K562 (cell line): ENCODE measurements around the gene IQCN. TPM values are rescaled to one million over a fixed set of nuclear protein-coding genes. Genes with fewer than 3 reads are reported as not detected.

Source experiments
- ATAC-seq: fragments of 200-7000 bp; cut with Tn5 transposase; 3 replicates; pipeline ENCODE4 v1.9.1; 2020; ENCODE audit warnings: moderate library complexity
- BruUV-seq: library from RNA; stranded (reverse); fragments of 400-500 nt; replicated peaks from 2 replicates; lab custom pipeline; 2021; lab: Mats Ljungman, UMichigan
- CTCF ChIA-PET: fragments of 300-600 bp; formaldehyde crosslinking; extraction: SDS; loops from one replicate; lab custom pipeline; 2021; ENCODE audit warnings: low intra/inter-chr PET ratio; lab: Yijun Ruan, JAX
- POLR2A ChIA-PET: fragments of 300-600, 350-650 bp; sonication (Branson Sonifier 250); formaldehyde crosslinking; extraction: SDS; loops from one replicate; lab custom pipeline; 2021; ENCODE audit warnings: antibody characterized with exemption, inconsistent platforms; lab: Yijun Ruan, JAX
- DNase-seq, 4 experiments: peaks; one replicate each; pipeline versions ENCODE4 v3.0.0 to v3.0.0-alpha.2; 2011 to 2018; ENCODE audit warnings: low spot score in 3 of 4, mixed read lengths in 3 of 4; ENCODE audit errors: extremely low read depth in 1 of 4
- FAIRE-seq: peaks from 2 replicates; lab custom pipeline; 2011; peaks lifted over from hg19 to GRCh38; lab: Jason Lieb, UNC
- H2AFZ ChIP-seq: 2 replicates; pipeline ENCODE4 v1.6.0; 2011; ENCODE audit warnings: low read depth, low read length, control low read depth, inconsistent platforms
- H3K27ac ChIP-seq: fragments of 200-600 bp; 3 replicates; pipeline ENCODE4 v1.8.0; 2011; ENCODE audit warnings: low read depth, mild to moderate bottlenecking, control low read depth, inconsistent platforms, low read length, moderate library complexity, mixed read lengths; ENCODE audit errors: extremely low read depth
- H3K27me3 ChIP-seq, 2 experiments: fragments of 300-600 bp in 1 of 2; 2 replicates in 1 of 2; 3 replicates in 1 of 2; pipeline versions ENCODE4 v1.6.0 to v1.8.0; 2011; ENCODE audit warnings: inconsistent platforms in 2 of 2, low read length in 2 of 2, mild to moderate bottlenecking in 1 of 2, mixed read lengths in 1 of 2, moderate library complexity in 1 of 2; ENCODE audit not compliant: control insufficient read depth in 2 of 2, insufficient read depth in 2 of 2
- H3K36me3 ChIP-seq: fragments of 300-600 bp; 3 replicates; pipeline ENCODE4 v1.8.0; 2011; ENCODE audit warnings: mild to moderate bottlenecking, low read length, inconsistent platforms; ENCODE audit not compliant: control insufficient read depth, insufficient read depth
- H3K4me1 ChIP-seq, 2 experiments: fragments of 200-600 bp in 1 of 2; replicated peaks in 1 of 2; 2 replicates in 1 of 2; 3 replicates in 1 of 2; pipeline versions ENCODE4 v1.5.1 to v1.8.0; 2011; ENCODE audit warnings: inconsistent platforms in 2 of 2, low read length in 2 of 2, mild to moderate bottlenecking in 1 of 2, mixed read lengths in 1 of 2, moderate library complexity in 1 of 2; ENCODE audit not compliant: control insufficient read depth in 2 of 2, insufficient read depth in 2 of 2
- H3K4me2 ChIP-seq: 2 replicates; pipeline ENCODE4 v1.6.1; 2011; ENCODE audit warnings: low read length, control low read depth, inconsistent platforms, mixed read lengths; ENCODE audit not compliant: insufficient read depth
- H3K4me3 ChIP-seq: fragments of 200-600 bp; sonication (generic), shearing (Covaris generic); 2 replicates; pipeline ENCODE4 v1.5.1; 2016; ENCODE audit warnings: control low read depth, inconsistent platforms
- H3K79me2 ChIP-seq: fragments of 200-600 bp; 3 replicates; pipeline ENCODE4 v1.8.0; 2011; ENCODE audit warnings: low read length, inconsistent platforms; ENCODE audit not compliant: control insufficient read depth, insufficient read depth
- H3K9ac ChIP-seq, 2 experiments: 2 replicates each; pipeline versions ENCODE4 v1.6.0 to v1.6.1; 2011; ENCODE audit warnings: low read depth in 2 of 2, low read length in 2 of 2, control low read depth in 1 of 2, inconsistent platforms in 1 of 2, mild to moderate bottlenecking in 1 of 2, mixed read lengths in 1 of 2; ENCODE audit not compliant: insufficient read depth in 1 of 2
- H3K9me1 ChIP-seq: one replicate; pipeline ENCODE4 v1.6.0; 2011; ENCODE audit warnings: inconsistent platforms, mild to moderate bottlenecking, low read length, moderate library complexity; ENCODE audit not compliant: control insufficient read depth, insufficient read depth
- H3K9me3 ChIP-seq: replicated peaks from 2 replicates; pipeline ENCODE4 v1.5.1; 2011; ENCODE audit warnings: low read depth, low read length, inconsistent platforms; ENCODE audit not compliant: control insufficient read depth, insufficient read depth
- H4K20me1 ChIP-seq: replicated peaks from 2 replicates; pipeline ENCODE4 v1.6.1; 2011; ENCODE audit warnings: low read length, inconsistent platforms, mixed read lengths; ENCODE audit not compliant: control insufficient read depth, insufficient read depth
- FOXJ3 ChIP-seq: sonication (generic); formaldehyde crosslinking; IDR thresholded peaks from 2 replicates; pipeline ENCODE4 v1.4.0; 2020; ENCODE audit warnings: mild to moderate bottlenecking, missing genetic modification reagents
- FOXK1 ChIP-seq: sonication (generic); formaldehyde crosslinking; IDR thresholded peaks from 2 replicates; pipeline ENCODE4 v1.8.0; 2022; ENCODE audit warnings: missing genetic modification reagents, mild to moderate bottlenecking, borderline replicate concordance
- HDAC2 ChIP-seq: fragments of 450-650 bp; IDR thresholded peaks from 2 replicates; pipeline ENCODE4 v1.6.1; 2016; ENCODE audit warnings: mild to moderate bottlenecking
- HES1 ChIP-seq: fragments of 450-650 bp; IDR thresholded peaks from 2 replicates; pipeline ENCODE4 v1.6.1; 2016; ENCODE audit warnings: low read depth, mild to moderate bottlenecking, moderate library complexity
- HMGN3 ChIP-seq: IDR thresholded peaks from 2 replicates; pipeline ENCODE4 v1.6.1; 2011; ENCODE audit warnings: borderline replicate concordance, low read depth, mild to moderate bottlenecking, mixed read lengths, low read length; ENCODE audit not compliant: insufficient read length; ENCODE audit errors: extremely low read depth
- KAT8 ChIP-seq: fragments of 450-650 bp; IDR thresholded peaks from 2 replicates; pipeline ENCODE4 v1.6.1; 2016; ENCODE audit warnings: low read depth, mild to moderate bottlenecking
- KDM4B ChIP-seq, 2 experiments: fragments of 450-650 bp in 1 of 2; sonication (generic) in 1 of 2; IDR thresholded peaks; 2 replicates each; pipeline ENCODE4 v1.6.1; 2016 to 2017; ENCODE audit warnings: borderline replicate concordance in 2 of 2, antibody characterized with exemption in 1 of 2, low read depth in 1 of 2, mild to moderate bottlenecking in 1 of 2
- MYC ChIP-seq, 2 experiments: fragments of 250-450 bp in 1 of 2; sonication (Bioruptor Pico) in 1 of 2; IDR thresholded peaks; 2 replicates each; pipeline versions ENCODE4 v1.5.1 to v1.6.1; 2012 to 2021; ENCODE audit warnings: low read depth in 2 of 2, borderline replicate concordance in 1 of 2, improper control_type of control experiment in 1 of 2, low read length in 1 of 2, mild to moderate bottlenecking in 1 of 2, moderate library complexity in 1 of 2
- POLR3A ChIP-seq: IDR thresholded peaks from 2 replicates; pipeline ENCODE4 v1.6.1; 2011; ENCODE audit warnings: borderline replicate concordance, mild to moderate bottlenecking, moderate library complexity; ENCODE audit not compliant: insufficient read length, insufficient read depth; ENCODE audit errors: extremely low read depth
- SRSF1 ChIP-seq: fragments of 200-400 bp; formaldehyde crosslinking; IDR thresholded peaks from 2 replicates; pipeline ENCODE4 v1.6.1; 2017; ENCODE audit warnings: mild to moderate bottlenecking, low read depth, low read length, moderate library complexity
- TRIM28 ChIP-seq: fragments of 450-650 bp; IDR thresholded peaks from 2 replicates; pipeline ENCODE4 v1.6.1; 2017
- UBTF ChIP-seq, 2 experiments: IDR thresholded peaks; 2 replicates each; pipeline ENCODE4 v1.6.1; 2012; ENCODE audit warnings: improper control_type of control experiment in 2 of 2, low read depth in 2 of 2, low read length in 2 of 2, borderline replicate concordance in 1 of 2
- ZNF140 ChIP-seq: fragments of 250-450 bp; sonication (Bioruptor Pico); IDR thresholded peaks from 2 replicates; pipeline ENCODE4 v1.8.0; 2021; ENCODE audit warnings: moderate library complexity, mild to moderate bottlenecking, inconsistent platforms
- ZNF175 ChIP-seq: fragments of 200-800 bp; sonication (Bioruptor generic); IDR thresholded peaks from 2 replicates; pipeline ENCODE4 v1.6.1; 2016; ENCODE audit warnings: low read depth, mild to moderate bottlenecking, missing genetic modification characterization, missing compliant biosample characterization
- ZNF586 ChIP-seq: fragments of 450-650 bp; formaldehyde crosslinking; conservative IDR thresholded peaks from 2 replicates; pipeline ENCODE4 v1.4.0; 2020; ENCODE audit warnings: mild to moderate bottlenecking, moderate library complexity
- WGBS: fragments of 100-300 bp; shearing (Covaris generic); methylation state at CpG from one replicate; pipeline ENCODE4 v1.1.6; 2016; ENCODE audit warnings: low coverage, mixed read lengths; ENCODE audit not compliant: insufficient coverage; ENCODE audit errors: missing lambda C conversion rate; 5-methylcytosine and 5-hydroxymethylcytosine counted together
- in situ Hi-C: fragments of 300-500 bp; cut with MboI; formaldehyde crosslinking; loops from 4 replicates; pipeline ENCODE4 v1.15.0; 2018; ENCODE audit warnings: inconsistent platforms, mixed read lengths
- intact Hi-C: fragments of 100-400 bp; cut with micrococcal nuclease; formaldehyde crosslinking; loops from 2 replicates; pipeline ENCODE4 v1.14.2; 2022
- polyA plus RNA-seq, 8 experiments: library from polyadenylated mRNA; depleted of rRNA in 4 of 8; stranded (reverse) in 5 of 8; unstranded in 3 of 8; fragments of >200 nt; fragmentation: Nextera tagmentation in 2 of 8; fragmentation: Illumina TruSeq in 1 of 8; extraction: Ambion mirVana in 2 of 8; extraction: Trizol in 1 of 8; gene quantifications; 2 replicates each; pipeline versions ENCODE4 v1.2.1 to v1.2.3, GENCODE V29; 2011 to 2014; ENCODE audit warnings: inconsistent platforms in 1 of 8, missing spikeins in 1 of 8
- total RNA-seq, 7 experiments: library from RNA; depleted of rRNA in 6 of 7; stranded (reverse); fragments of >200 nt in 6 of 7; fragmentation: Illumina TruSeq in 2 of 7; extraction: Trizol in 2 of 7; gene quantifications; 2 replicates each; pipeline versions ENCODE4 v1.2.1 to v1.2.3, GENCODE V29; 2011 to 2021; ENCODE audit warnings: low replicate concordance in 1 of 7

Gene IQCN
- total and polyA plus RNA-seq, 9 of the 15 experiments (the other 6 are each of a cell fraction or from before 2014, with no cell fraction given), result 0.01 to 0.07 (median 0.04) TPM; not detected in 3

GRCh38 chr19:18291590-18292461 is 17.6 kb upstream of the IQCN start:
- ChIA-PET CTCF (interaction anchor here (0.6 to 0.8 kb wide), 2 partner anchors 10 to 71 kb away, joined by 3 read pairs; partner anchors contain the start of gene JUND), POLR2A (interaction anchor here (0.6 to 3.0 kb wide), 16 partner anchors 11 to 737 kb away, joined by 3 to 113 read pairs (median 4); partner anchors contain the start of genes CCDC124, GDF15 and JUND)
- TF ChIP-seq ZNF586 (CRISPR knock-in tag), result no peak
- TF ChIP-seq UBTF (IDR thresholded peaks at IDR 0.05; ENCODE audit: borderline replicate concordance in 1 of 2, low read depth in 2 of 2, low read length in 2 of 2), result peak in 1 of 2 experiments; percentile 82; a peak in 1 of 4 replicates
- TF ChIP-seq MYC (IDR thresholded peaks at IDR 0.05; ENCODE audit: low read depth, low read length), result peak; percentile 53; the same call in 1 of the 2 replicates
- TF ChIP-seq MYC (CRISPR knock-in tag; IDR thresholded peaks at IDR 0.05; ENCODE audit: borderline replicate concordance, low read depth), result no peak
- TF ChIP-seq SRSF1, result no peak
- TF ChIP-seq KAT8, result no peak
- peak; percentile 80; the same call in 1 of the 2 replicates for TF ChIP-seq FOXK1 (CRISPR knock-in tag)
- TF ChIP-seq HMGN3, result peak; percentile 80
- no peak for TF ChIP-seq POLR3A
- TF ChIP-seq TRIM28, result no peak
- TF ChIP-seq ZNF140 (CRISPR knock-in tag), result no peak
- TF ChIP-seq ZNF175, result 0 out of 2 replicates have a peak, but pooled peaks have one; percentile 20
- no peak for TF ChIP-seq FOXJ3 (CRISPR knock-in tag)
- peak in 1 of 2 experiments; percentile 95; a peak in 2 of 4 replicates for TF ChIP-seq KDM4B (IDR thresholded peaks at IDR 0.05; ENCODE audit: borderline replicate concordance in 2 of 2, low read depth in 1 of 2)
- no peak; the same call in 1 of the 2 replicates for TF ChIP-seq HES1
- TF ChIP-seq HDAC2, result no peak; the same call in 1 of the 2 replicates

More at GRCh38 chr19:18291590-18292461, 17.6 kb upstream of the IQCN start:
- Histone ChIP-seq H3K9me1 (no peaks in the 10 kb centered on the region), H3K27me3 (no peaks in the 10 kb centered on the region), H3K9ac (peak overlapping the region; percentile 98 to 99), H3K27ac (peak overlapping the region; percentile 98), H3K9me3 (no peaks in the 10 kb centered on the region), H3K4me3 (peak overlapping the region; percentile 64), H3K79me2 (peaks cover 19% of the 10 kb centered on the region; the same call in 2 of the 3 replicates), H3K4me1 (peaks cover 31 to 64% of the 10 kb centered on the region in 2 experiments), H2AFZ (peak overlapping the region; percentile 77), H3K4me2 (peak overlapping the region; percentile 100), H3K36me3 (no peaks in the 10 kb centered on the region), H4K20me1 (no peaks in the 10 kb centered on the region)
- peak; percentile 88 to 97 (median 92) for DNase-seq
- in situ Hi-C loops (no loop called here), intact Hi-C loops (loop anchor here (1.0 kb wide), 1 partner anchor 26 kb away; no protein-coding TSS in a partner anchor)
- peak; percentile 81 for ATAC-seq
- FAIRE-seq, result peak; percentile 88
- TSS peak; percentile 78 for BruUV-seq
- under 1% methylated on average over 53 of the region's 75 CpGs for WGBS
